GM13976 (cell line): ENCODE results near the gene EFNA5.

Source experiments
- DNase-seq: peaks from one replicate; pipeline ENCODE4 v3.0.0; 2012; ENCODE audit warnings: low spot score
- in situ Hi-C: fragments of 300-500 bp; cut with MboI; formaldehyde crosslinking; loops from one replicate; pipeline ENCODE4 v1.12.0; 2022; ENCODE audit warnings: low sequenced_read_pairs, mixed read lengths, inconsistent platforms; ENCODE audit not compliant: unreplicated experiment
- TF ChIP-seq, protein P1 (sequence below): IDR thresholded peaks from 2 replicates; pipeline ENCODE4 v1.5.1; 2012; ENCODE audit warnings: borderline replicate concordance, mild to moderate bottlenecking; ENCODE audit not compliant: insufficient read depth; ENCODE audit errors: extremely low read depth, missing control alignments, control extremely low read depth

EFNA5 gene

DNA sequence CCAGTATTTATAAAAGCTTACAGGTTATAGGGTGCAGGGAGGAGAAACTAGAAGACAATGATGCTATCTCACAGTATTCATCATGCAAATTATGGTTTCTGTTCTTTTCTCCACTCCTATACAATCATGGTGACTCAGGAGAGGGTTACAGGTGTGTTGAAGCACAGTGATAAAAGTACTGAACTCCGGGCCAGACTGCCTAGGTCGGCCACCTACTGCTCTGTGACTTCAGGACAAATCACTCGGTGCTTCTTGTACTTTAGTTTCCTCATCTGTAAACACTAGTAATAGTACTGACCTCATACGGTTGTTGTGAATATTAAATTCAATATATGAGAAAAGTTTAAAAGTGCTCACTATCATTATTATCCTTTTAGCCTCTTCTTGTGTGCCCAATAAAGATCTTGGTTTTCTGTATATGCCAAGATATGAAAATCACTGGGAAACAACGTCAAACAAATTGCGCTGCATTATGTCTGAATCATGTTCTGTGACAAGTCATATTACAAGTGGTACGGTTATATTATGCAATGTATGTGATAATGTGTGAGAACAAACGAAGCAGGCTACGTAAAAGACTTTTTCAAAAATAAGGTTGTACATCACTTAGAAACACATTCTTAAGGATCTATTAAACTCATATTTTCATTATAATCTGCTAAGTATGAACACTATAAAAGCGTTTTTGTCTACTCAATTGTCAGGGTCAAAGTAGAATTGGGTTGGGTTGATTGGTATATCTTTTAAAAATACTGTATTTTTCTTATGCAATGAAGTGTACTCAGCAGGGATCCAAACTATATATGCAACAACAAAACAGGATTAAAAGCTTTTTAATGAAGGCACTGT, 153.3 kb downstream of the EFNA5 start:
- in situ Hi-C loops, result no loop called here
- TF ChIP-seq, protein P1, sequence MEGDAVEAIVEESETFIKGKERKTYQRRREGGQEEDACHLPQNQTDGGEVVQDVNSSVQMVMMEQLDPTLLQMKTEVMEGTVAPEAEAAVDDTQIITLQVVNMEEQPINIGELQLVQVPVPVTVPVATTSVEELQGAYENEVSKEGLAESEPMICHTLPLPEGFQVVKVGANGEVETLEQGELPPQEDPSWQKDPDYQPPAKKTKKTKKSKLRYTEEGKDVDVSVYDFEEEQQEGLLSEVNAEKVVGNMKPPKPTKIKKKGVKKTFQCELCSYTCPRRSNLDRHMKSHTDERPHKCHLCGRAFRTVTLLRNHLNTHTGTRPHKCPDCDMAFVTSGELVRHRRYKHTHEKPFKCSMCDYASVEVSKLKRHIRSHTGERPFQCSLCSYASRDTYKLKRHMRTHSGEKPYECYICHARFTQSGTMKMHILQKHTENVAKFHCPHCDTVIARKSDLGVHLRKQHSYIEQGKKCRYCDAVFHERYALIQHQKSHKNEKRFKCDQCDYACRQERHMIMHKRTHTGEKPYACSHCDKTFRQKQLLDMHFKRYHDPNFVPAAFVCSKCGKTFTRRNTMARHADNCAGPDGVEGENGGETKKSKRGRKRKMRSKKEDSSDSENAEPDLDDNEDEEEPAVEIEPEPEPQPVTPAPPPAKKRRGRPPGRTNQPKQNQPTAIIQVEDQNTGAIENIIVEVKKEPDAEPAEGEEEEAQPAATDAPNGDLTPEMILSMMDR, result no peak
- no peak for DNase-seq

DNA sequence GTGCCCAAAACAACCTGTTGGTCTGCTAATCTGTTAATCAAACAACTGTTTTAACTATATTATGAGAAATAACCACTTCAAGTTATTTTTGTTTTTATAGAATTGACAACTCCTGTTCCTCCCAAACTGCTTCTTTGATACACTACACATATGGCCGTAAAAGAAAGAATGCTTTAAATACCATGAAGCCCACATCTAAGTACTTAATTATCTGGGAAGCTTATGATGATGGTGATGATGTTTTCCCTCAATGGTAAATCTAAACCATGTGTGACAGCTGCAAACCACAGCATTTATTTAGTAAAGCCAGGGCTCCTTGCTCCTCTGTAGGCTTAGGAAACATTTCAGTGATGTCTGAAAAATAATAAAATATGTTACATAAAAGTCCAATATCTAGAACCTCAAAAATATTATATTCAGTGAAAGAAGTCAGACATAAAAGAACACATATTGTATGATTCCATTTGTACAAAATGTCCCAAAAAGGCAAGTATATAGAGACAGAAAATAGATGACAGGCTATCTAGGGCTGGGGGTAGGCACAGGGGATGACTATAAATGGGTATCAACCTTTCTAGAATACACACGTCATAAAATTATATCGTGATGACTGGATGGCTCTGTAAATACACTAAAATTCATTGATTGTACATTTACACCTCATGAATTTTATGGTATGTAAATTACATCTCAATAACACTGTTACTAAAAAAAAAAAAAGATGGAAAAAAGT, 154.1 kb downstream of the EFNA5 start:
- DNase-seq, result no peak
- TF ChIP-seq, protein P1, result no peak
- in situ Hi-C loops, result no loop called here

DNA sequence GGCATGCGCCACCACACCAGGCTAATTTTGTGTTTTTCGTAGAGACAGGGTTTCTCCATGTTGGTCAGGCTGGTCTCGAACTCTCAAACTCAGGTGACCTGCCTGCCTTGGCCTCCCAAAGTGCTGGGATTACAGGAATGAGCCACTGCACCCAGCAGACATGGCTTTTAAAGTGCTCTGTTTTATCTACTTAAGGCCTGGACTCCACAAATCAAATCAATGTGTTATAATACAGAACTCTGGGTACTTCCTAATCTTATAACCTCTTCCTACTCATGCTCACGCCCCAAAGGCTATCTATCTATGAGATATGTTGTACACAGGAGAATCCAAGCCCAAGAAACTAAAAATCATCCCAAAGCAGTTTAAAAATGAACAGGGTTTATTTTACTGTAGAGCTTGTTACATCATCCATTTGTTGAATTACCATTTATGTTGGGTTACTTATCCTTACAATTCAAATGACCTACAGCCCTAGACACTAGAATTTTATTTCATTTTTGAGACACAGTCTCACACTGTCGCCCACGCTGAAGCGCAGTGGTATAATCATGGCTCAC, 155.1 kb downstream of the EFNA5 start:
- TF ChIP-seq, protein P1, result no peak
- no peak for DNase-seq
- in situ Hi-C loops, result no loop called here

DNA sequence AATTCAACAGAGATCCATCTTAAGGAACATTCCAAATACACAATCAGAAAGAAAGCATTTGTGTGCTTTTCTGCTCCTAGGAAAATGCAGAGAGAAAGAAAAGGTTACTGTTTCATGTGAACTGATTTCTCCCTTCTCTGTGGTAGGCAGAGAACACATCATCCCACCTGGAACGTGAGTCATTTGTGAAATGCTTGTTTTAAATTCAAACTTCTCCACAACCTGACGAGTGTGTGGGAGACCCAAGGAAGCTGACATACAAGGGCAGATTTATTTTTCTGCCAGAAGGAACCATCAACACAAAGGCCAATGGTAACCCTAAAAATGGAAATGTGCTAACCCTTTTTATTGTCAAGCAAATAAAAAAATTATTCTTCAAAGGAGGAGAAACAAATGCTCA, 156.4 kb downstream of the EFNA5 start:
- DNase-seq, result no peak
- TF ChIP-seq, protein P1, result no peak
- in situ Hi-C loops, result no loop called here

DNA sequence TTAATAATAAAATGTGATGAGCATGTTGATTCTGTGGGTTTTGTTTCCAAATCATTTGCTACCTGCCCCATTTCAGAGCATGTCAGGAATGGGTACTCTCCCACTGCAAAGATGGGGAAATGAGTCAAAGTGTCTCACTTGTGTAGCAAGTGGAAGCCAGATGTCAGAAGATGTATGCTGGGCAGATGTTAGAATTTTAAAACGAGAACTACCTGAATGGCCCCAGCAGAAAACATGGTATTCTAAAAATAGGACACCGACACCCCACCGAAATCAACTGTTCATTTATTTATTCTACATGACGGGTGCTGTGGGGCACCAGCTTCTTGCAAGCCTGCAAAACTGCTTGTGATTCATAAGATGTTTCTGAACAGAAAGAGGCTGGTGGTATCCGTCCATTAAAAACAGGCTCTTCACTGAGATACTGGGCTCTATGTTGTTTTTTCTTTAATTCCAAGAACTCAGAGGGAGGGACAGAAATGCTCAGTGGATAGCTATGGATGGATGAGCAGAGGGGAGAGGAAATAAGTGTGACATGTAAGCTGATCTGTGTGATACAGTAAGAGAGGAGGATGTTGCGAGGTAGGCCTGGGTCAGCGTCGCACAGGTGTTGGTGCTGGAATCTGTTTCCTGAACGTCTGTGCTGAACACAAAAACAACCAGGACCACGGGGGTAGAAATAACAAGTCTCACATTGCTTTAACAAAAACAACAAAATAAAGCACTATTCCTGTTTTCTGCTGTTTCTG, 157.2 kb downstream of the EFNA5 start:
- in situ Hi-C loops, result no loop called here
- DNase-seq, result no peak
- TF ChIP-seq, protein P1, result no peak

DNA sequence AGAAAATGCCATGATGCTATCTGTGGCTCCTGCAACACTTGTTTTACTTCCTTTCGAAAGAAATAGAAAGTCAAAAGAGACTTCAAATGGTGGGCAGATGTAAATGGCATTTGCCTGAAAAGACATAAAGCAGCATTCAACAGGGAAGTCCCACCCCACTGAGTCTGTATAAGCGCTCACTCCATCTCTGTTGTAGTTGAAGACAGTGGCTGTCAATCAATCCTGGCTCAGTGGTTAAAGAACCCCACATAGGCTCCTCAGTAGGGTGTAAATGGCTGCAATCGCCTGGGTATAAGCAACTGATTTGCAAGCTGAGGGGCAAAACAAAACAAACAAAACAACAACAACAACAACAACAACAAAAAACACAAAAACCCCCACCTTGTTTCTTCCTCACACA, 158.7 kb downstream of the EFNA5 start:
- TF ChIP-seq, protein P1, result no peak
- in situ Hi-C loops, result no loop called here
- no peak for DNase-seq
